Activated T-cell treated with anti-CD3 and anti-CD28 coated beads, Interleukin-2, amount 50 U/mL, for 4 hours (primary cell): Measurements from ENCODE around the gene NLRC3. TPM values are rescaled to one million over a fixed set of nuclear protein-coding genes. Genes with fewer than 3 reads are reported as not detected.

Experiments used
- ATAC-seq, 2 donors: fragments of 200-7000 bp; cut with Tn5 transposase; one replicate each; pipeline ENCODE4 v1.10.0; 2021
- DNase-seq: peaks from one replicate; pipeline ENCODE4 v3.0.0-alpha.2; 2020
- H3K27me3 Mint-ChIP-seq: one replicate; pipeline ENCODE4 v1.8.0; 2021; ENCODE audit warnings: low read depth, mixed read lengths
- H3K36me3 Mint-ChIP-seq: one replicate; pipeline ENCODE4 v1.8.0; 2022; ENCODE audit warnings: mixed read lengths; ENCODE audit not compliant: insufficient read depth
- H3K4me1 Mint-ChIP-seq: one replicate; pipeline ENCODE4 v1.8.0; 2021; ENCODE audit warnings: low read depth, mixed read lengths
- H3K4me3 Mint-ChIP-seq: one replicate; pipeline ENCODE4 v1.8.0; 2021; ENCODE audit warnings: mild to moderate bottlenecking, moderate library complexity, mixed read lengths
- H3K9me3 Mint-ChIP-seq: one replicate; pipeline ENCODE4 v1.8.0; 2021; ENCODE audit warnings: mixed read lengths
- total RNA-seq, 3 donors: library from RNA; stranded (reverse); gene quantifications; one replicate each; pipeline ENCODE4 v1.2.1, GENCODE V29; 2021

The NLRC3 gene
- total RNA-seq, 3 donors from 2014 or later: 7.8 to 8.3 (median 7.9) TPM

DNA sequence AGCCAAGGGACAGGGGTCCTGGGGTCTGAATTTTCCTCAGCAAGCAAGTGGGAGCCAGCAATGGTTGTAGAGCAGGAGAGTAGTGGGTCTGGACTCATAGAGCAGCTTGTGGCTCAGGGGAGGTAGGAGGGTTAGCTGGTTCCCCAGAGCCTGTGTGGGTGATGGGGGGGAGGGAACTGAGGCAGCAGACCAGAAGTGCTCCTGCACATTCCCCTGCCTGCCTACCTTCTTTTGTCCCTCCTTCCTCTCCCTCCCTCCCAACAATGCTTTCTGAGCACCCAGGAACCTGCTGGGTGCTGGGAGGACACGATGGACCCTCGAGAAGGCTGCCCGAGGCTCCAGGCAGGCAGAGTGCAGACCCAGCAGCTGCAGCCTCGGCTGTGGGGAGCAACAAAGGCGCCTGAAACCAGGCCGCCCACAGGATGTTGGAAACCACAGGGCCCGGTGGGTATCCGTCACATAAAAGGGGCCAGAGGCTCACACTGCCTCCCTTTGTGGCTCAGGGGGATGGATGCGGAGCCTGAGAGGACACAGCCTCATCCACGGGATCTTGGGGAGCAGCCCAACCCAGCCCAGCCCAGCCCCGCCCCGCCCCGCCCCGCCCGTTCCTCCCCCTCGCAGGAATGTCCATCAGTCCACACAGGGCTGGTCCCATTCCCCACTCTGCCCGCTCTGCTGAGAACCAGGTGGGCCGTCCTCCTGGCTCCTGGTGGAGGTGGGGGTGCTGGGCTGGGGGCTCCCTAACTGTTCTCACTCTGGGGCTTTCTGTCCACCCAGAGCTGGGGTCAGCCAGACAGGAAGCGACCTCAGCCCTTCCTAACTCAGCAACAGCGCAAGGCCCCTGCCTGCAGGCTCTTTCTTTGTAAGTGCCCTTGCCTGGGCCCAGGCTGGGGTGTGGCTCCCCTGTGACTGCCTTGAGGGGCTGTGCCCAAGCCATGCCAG is 1.7 kb upstream of the NLRC3 start:
- DNase-seq (no peak), ATAC-seq (peak; percentile 69 to 72)
- peak overlapping the region; percentile 93 for H3K4me3 Mint-ChIP-seq
- no peaks in the 10 kb centered on the region for H3K27me3 Mint-ChIP-seq
- peaks cover 52% of the 10 kb centered on the region for H3K4me1 Mint-ChIP-seq
- no peaks in the 10 kb centered on the region for H3K9me3 Mint-ChIP-seq
- peaks cover 1% of the 10 kb centered on the region for H3K36me3 Mint-ChIP-seq

DNA sequence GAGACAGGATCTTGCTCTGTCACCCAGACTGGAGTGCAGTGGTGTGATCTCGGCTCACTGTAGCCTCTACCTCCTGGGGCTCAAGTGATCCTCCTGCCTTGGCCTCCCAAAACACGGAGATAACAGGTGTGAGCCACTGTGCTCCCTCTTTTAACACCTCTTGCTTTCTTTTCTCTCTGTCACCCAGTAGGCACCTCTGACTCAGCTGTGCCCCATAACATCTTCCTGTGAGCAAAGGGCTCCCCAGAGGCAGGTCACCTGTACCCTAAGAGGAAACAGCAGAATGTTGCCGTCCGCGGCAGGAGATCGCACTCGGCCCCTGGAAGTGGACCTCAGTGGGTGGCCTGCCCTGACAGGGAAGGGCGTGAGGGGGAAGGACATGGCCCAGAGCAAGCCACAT is 918 bp upstream of the NLRC3 start:
- peak; percentile 44 to 46 for ATAC-seq
- Mint-ChIP-seq H3K9me3 (no peaks in the 10 kb centered on the region), H3K4me3 (peak overlapping the region; percentile 93), H3K27me3 (no peaks in the 10 kb centered on the region), H3K36me3 (peaks cover 1% of the 10 kb centered on the region), H3K4me1 (peaks cover 55% of the 10 kb centered on the region)
- DNase-seq: peak; percentile 44

DNA sequence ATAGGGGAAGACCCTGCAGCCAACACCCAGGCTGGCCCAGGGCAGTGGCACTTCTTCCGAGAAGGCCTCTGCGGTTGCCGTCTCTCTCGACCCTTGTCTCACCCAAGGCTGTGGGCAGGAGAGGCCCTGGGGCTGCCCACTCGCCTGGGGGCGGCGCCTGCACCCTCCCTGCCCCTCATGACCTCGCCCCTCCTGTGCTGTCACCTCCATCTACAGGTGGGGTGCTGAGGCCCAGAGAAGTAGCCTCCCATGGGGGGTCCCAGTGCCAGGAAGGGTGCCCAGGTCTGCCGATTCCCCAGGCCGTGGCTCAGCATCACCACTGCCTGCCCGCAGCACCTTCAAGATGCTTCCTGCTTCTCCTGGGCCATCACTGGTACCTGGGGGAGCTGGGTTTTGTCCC is 992 bp downstream of the NLRC3 start:
- Mint-ChIP-seq H3K36me3 (peaks cover 7% of the 10 kb centered on the region), H3K4me3 (peak overlapping the region; percentile 93), H3K9me3 (no peaks in the 10 kb centered on the region), H3K27me3 (no peaks in the 10 kb centered on the region), H3K4me1 (peaks cover 64% of the 10 kb centered on the region)
- no peak for DNase-seq
- peak; percentile 12 for ATAC-seq

DNA sequence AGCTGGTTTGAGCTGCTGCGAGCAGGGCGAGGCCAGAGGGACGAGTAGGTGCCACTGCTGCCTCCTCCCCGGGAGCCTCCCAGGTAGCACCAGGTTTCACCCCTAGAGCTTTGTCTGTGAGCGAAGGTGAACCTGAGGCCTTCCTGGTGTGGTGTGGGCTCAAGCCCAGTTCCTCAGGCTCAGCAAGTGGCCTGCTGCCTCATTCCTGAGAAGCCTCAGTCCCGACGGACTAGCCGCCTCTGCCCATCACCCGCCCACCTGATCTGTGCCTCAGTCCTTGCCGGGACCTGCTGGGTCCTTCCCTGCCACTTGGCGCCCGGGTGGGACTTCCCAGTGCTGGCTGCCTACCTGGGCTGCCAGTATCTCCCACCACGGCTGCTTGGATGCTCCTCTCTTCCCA is 1.7 kb downstream of the NLRC3 start:
- Mint-ChIP-seq H3K9me3 (peaks cover 3% of the 10 kb centered on the region), H3K4me1 (peaks cover 65% of the 10 kb centered on the region), H3K27me3 (no peaks in the 10 kb centered on the region), H3K4me3 (peak overlapping the region; percentile 93), H3K36me3 (peaks cover 11% of the 10 kb centered on the region)
- no peak for ATAC-seq
- no peak for DNase-seq

DNA sequence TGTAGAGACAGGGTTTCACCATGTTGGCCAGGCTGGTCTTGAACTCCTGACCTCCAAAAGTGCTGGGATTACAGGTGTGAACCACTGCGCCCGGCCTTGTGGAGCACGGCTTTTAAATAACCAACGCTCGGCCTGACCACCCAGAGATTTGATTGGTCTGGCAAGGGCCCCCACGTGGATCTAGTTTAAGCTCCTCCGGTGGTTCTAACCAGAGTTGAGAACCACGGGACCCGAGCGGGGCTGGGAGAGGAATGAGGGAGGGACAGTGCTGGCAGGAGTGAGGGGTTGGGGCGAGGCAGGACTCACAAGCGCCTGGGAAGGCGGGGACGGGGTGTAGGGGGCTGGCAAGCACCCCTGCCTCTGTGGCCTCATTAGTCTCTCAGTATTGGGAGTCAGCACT is 3.0 kb downstream of the NLRC3 start:
- ATAC-seq (no peak), DNase-seq (no peak)
- Mint-ChIP-seq H3K27me3 (no peaks in the 10 kb centered on the region), H3K4me3 (no peak overlapping the region), H3K36me3 (peaks cover 17% of the 10 kb centered on the region), H3K4me1 (peaks cover 56% of the 10 kb centered on the region), H3K9me3 (peaks cover 8% of the 10 kb centered on the region)

DNA sequence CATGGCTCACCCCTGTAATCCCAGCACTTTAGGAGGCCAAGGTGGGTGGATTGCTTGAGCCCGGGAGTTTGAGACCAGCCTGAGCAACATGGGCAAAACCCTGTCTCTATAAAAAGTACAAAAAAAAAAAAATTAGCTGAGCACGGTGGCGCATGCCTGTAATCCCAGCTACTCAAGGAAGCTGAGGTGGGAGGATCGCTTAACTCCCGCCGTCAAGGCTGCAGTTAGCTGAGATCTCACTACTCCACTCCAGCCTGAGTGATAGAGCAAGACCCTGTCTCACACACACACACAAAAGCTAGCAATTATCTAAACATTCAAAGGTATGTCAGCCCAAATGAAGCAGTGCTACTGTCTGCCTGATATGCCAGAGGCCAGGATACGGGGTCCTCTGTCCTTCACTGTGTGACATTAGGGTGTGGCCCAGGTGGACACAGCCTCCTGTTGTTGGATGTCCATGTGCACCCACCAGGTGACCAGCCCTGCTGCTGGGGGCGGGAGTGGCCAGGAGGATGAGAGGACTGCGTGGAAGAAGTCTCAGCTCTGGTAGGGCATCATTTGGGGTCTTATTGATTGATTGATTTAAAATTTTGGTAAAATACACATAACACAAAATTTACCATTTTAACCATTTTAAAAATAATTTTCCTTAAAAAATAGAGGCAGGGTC is 3.9 kb downstream of the NLRC3 start:
- ATAC-seq (no peak), DNase-seq (no peak)
- Mint-ChIP-seq H3K36me3 (peaks cover 19% of the 10 kb centered on the region), H3K4me3 (no peak overlapping the region), H3K9me3 (peaks cover 8% of the 10 kb centered on the region), H3K27me3 (no peaks in the 10 kb centered on the region), H3K4me1 (peaks cover 50% of the 10 kb centered on the region)

DNA sequence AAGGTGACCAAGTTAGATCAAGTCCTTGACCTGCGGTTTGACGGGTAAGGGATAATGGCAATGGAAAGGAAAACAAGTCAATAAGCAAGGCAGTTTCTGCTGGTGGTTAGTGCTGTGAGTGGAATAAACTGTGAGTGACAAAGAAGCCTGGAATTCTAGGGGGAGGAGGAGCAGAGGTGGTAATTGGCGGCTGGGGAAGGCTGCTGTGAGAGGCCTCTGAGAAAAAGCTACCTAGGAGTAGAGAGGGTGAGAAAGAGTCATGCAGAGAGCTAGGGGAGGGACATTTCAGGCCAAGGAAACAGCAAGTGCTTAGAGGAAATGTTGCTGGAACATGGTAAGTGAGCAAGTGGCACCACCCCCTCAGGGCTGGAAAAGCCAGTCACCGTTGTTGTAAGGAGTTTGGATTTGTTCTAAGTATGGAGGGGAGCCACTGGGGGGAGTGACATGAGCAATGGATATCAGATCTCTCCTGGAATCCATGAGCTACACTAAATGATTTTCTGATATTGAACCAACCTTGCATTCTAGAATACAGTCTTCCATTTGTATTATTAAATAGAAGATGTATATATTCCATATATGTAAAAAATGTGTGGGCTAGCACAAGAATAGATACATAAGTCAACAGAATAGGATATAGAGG is 6.7 kb downstream of the NLRC3 start:
- H3K9me3 Mint-ChIP-seq: peaks cover 8% of the 10 kb centered on the region
- no peak overlapping the region for H3K4me3 Mint-ChIP-seq
- DNase-seq (no peak), ATAC-seq (no peak)
- peaks cover 24% of the 10 kb centered on the region for H3K36me3 Mint-ChIP-seq
- H3K27me3 Mint-ChIP-seq: no peaks in the 10 kb centered on the region
- peaks cover 31% of the 10 kb centered on the region for H3K4me1 Mint-ChIP-seq

DNA sequence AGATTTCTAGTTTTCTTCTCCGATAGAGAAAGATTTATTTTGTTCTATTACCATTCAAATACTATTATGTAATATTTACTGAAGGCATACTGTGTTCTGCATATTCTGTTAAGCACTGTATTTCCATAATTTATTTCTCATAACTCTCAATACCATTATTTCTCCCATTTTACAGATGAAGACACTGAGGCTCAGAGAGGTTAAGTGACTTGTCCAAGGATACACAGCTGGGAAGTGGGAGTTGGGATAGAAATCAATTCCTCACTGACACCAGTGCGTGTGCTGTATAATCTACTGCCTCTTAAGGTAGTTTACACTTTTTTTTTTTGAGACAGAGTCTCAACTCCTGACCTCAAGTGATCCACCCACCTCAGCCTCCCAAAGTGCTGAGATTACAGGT is 7.4 kb downstream of the NLRC3 start:
- H3K9me3 Mint-ChIP-seq: peaks cover 8% of the 10 kb centered on the region
- H3K4me1 Mint-ChIP-seq: peaks cover 24% of the 10 kb centered on the region
- DNase-seq (no peak), ATAC-seq (no peak)
- peaks cover 29% of the 10 kb centered on the region for H3K36me3 Mint-ChIP-seq
- H3K4me3 Mint-ChIP-seq: no peak overlapping the region
- no peaks in the 10 kb centered on the region for H3K27me3 Mint-ChIP-seq

DNA sequence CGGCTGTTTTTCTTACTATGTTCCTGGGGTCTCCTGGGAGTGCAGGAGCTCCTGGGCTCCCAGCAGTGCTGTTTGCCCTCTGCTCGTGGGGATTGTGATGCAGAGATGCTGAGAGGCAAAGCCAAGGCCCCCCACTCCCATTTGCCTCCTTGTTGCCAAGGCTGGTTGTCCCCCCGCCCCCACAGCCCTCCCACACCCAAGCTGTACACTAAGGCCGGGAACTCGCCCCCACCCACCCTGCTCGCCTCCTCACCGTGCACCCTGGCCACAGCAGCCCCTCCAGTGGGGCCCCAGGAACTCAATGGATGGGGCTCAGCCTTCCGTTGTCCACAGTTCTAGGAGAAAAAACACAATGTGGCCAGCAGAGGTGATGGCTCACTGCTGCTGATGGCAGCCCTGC is 10.2 kb downstream of the NLRC3 start:
- peaks cover 29% of the 10 kb centered on the region for H3K36me3 Mint-ChIP-seq
- DNase-seq (no peak), ATAC-seq (no peak)
- no peak overlapping the region for H3K4me3 Mint-ChIP-seq
- H3K9me3 Mint-ChIP-seq: peaks cover 8% of the 10 kb centered on the region
- no peaks in the 10 kb centered on the region for H3K27me3 Mint-ChIP-seq
- peaks cover 9% of the 10 kb centered on the region for H3K4me1 Mint-ChIP-seq

DNA sequence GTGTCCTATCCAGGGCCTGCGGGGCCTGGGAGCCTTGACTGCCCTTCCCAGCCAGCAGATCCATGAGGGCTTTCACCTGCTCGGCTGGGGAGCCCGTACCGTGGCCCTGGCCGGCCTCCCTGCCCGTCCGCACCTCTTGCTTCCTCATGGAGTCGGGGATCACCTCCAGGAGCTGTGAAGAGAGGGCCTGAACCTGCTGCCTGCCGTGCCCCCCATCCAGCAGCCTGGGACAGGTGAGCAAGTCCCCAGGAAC is 12.4 kb downstream of the NLRC3 start:
- H3K36me3 Mint-ChIP-seq: peaks cover 20% of the 10 kb centered on the region
- ATAC-seq: no peak
- no peaks in the 10 kb centered on the region for H3K9me3 Mint-ChIP-seq
- no peaks in the 10 kb centered on the region for H3K27me3 Mint-ChIP-seq
- no peak for DNase-seq
- peaks cover 1% of the 10 kb centered on the region for H3K4me1 Mint-ChIP-seq
- no peak overlapping the region for H3K4me3 Mint-ChIP-seq

DNA sequence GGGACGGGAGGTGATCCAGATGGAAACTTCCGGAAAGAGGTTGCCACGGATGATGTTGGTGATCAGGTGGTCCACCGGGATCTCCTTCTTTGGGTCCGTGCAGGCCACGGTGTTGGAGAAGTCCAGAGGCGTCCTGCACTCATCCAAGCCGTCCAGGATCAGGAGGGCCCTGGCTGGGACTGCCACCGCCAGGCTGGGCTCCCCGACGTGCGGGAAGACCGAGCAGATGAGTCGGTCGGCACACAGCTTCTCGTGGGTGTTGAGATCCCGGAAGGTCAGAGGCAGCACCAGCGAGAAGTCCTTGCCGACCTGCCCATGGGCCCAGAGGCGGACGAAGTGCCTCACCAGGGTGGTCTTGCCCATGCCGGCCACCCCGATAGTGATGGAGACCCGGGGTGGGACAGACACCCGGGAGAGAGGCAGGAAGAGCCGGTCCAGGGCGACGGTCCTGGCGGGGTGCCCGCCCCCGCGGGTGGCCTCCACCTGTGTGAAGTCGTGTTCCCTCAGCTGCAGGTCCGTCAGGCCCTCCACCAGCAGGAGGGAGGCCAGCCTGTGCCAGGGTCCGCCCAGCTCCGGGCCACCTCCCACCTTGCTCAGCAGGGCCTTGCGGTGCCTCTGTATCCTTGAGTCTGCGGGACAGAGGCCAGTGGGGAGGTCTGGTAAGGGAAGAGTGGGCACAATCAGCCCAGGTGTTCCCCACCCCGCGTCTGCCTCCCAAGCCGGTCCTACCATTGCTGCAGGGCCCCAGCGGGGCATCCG is 12.9 kb downstream of the NLRC3 start:
- H3K27me3 Mint-ChIP-seq: no peaks in the 10 kb centered on the region
- peaks cover 21% of the 10 kb centered on the region for H3K36me3 Mint-ChIP-seq
- peaks cover 1% of the 10 kb centered on the region for H3K4me1 Mint-ChIP-seq
- ATAC-seq: no peak
- no peaks in the 10 kb centered on the region for H3K9me3 Mint-ChIP-seq
- H3K4me3 Mint-ChIP-seq: no peak overlapping the region
- no peak for DNase-seq

DNA sequence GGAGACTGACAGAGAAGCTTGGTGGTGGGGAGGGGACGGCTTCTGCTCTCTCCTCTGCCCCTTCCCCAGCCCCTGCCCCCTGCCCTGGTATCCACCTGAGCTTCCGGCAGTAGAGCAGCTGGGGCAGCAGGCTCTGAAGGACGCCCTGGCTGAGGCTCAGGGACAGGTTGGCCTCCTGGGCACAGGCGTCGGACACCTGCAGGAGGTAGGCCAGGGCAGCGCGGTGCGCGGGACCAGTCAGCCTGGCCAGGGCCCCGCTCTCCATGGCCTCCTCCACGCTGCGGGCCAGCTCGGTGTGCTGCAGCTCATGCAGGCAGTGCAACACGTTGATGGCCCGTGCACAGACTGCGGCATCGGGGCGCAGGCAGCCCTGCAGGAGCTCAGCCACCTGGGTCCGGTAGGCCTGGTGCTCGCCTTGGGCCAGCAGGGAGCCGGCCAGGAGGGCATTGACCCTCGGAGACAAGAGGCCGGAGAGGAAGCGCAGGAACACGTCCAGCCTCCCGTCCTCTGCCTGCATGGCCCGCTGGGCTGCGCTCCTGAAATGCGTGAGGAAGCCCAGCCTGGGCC is 14.2 kb downstream of the NLRC3 start:
- peaks cover 21% of the 10 kb centered on the region for H3K36me3 Mint-ChIP-seq
- no peaks in the 10 kb centered on the region for H3K9me3 Mint-ChIP-seq

DNA sequence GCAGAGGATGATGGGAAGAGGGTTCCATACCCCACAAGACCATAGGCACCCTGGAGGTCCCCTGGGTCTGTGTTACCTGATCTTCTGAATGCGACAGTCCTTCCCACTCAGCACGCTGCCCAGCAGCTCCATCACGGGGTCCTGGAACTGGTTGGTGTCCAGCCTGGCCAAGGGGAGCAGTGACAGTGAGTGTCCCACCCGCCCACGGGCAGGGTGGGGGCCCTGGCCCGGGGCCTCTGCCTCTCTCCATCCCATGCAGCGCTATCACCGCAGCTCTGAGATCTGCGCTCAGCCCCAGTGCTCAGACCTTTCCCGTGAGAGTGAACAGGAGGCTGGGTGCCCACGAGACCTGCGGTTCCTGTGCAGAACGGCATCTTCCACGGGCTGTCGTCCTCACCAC is 15.6 kb downstream of the NLRC3 start:
- Mint-ChIP-seq H3K27me3 (no peaks in the 10 kb centered on the region), H3K4me1 (no peaks in the 10 kb centered on the region), H3K36me3 (peaks cover 26% of the 10 kb centered on the region), H3K9me3 (no peaks in the 10 kb centered on the region), H3K4me3 (no peak overlapping the region)
- DNase-seq (no peak), ATAC-seq (no peak)

More for the DNA sequence above, 14.2 kb downstream of the NLRC3 start:
- H3K27me3 Mint-ChIP-seq: no peaks in the 10 kb centered on the region
- DNase-seq (no peak), ATAC-seq (no peak)
- H3K4me3 Mint-ChIP-seq: no peak overlapping the region
- no peaks in the 10 kb centered on the region for H3K4me1 Mint-ChIP-seq

DNA sequence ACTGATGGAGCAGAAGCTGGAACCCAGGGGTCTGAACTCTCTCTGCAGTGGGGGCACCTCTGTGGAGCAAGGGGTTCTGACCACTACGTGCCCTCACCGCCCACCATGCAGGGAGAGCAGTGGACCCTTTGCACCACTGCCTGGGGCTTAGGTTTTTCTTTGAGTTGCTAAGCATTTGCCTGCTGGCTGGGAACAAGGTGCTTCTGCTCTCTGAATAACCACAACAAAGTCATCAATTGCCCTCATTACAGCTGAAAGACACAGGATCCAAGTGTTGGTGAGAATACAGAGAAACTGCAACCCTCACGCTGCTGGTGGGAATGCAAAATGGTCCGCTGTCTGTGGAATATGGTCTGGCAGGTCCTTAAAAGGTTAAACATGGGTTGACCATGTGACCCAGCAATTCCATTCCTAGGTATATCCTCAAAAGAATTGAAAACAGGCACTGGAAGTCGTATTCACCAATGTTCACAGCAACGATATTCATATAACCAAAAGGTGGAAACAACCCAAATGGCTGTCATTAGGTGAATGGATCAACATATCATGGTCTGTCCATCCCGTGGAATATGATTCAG is 22.8 kb downstream of the NLRC3 start:
- H3K27me3 Mint-ChIP-seq: no peaks in the 10 kb centered on the region
- no peak overlapping the region for H3K4me3 Mint-ChIP-seq
- ATAC-seq (no peak), DNase-seq (no peak)
- no peaks in the 10 kb centered on the region for H3K9me3 Mint-ChIP-seq
- peaks cover 44% of the 10 kb centered on the region for H3K36me3 Mint-ChIP-seq
- H3K4me1 Mint-ChIP-seq: peaks cover 5% of the 10 kb centered on the region
